ENCODE results near the gene CCDC14. TPM values are rescaled to one million over a fixed set of nuclear protein-coding genes. Genes with fewer than 3 reads are reported as not detected.
A peak's percentile ranks its signal among the peaks of the same experiment; 100 is the strongest.
"Not testable (repeated sequence)": the region's sequence is repeated elsewhere in the genome, so short reads cannot be mapped to it uniquely, and the experiment has no call there.

Gene CCDC14
- total and polyA plus RNA-seq, 12 donors: 5.8 to 18.9 (median 7.2) TPM

DNA sequence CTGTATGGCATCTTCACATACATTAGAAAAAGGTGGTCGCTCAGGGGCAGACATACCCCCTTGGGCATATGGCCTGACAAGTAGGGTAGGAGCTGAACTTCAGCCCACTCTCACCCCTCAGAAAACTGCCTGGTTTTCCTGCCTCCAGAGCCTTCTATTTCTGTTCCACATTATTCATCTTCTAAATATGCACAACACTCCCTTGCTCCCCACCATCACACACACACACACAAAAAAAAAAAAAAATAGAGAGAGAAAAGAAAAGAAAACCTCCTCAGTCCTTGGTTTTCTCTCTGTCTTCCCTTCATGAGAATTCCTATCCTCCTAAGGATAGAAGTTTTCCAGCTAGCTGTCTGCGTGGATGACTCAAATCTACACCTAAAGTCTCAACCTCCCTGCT lies 36.5 kb upstream of the CCDC14 start:
- H3K4me3 ChIP-seq: no peak overlapping the region
- H3K9me3 ChIP-seq: peaks cover 0 to 18% (median 0%) of the 10 kb centered on the region in 11 donors
- H3K36me3 ChIP-seq: no peaks in the 10 kb centered on the region
- H3K27me3 ChIP-seq: peaks cover 0 to 21% (median 0%) of the 10 kb centered on the region in 7 donors
- 75 to 89% methylated on average over 2 of the region's 2 CpGs for WGBS, 2 donors
- intact Hi-C loops (cut with DNase I): no loop called here
- TF ChIP-seq, protein P1, sequence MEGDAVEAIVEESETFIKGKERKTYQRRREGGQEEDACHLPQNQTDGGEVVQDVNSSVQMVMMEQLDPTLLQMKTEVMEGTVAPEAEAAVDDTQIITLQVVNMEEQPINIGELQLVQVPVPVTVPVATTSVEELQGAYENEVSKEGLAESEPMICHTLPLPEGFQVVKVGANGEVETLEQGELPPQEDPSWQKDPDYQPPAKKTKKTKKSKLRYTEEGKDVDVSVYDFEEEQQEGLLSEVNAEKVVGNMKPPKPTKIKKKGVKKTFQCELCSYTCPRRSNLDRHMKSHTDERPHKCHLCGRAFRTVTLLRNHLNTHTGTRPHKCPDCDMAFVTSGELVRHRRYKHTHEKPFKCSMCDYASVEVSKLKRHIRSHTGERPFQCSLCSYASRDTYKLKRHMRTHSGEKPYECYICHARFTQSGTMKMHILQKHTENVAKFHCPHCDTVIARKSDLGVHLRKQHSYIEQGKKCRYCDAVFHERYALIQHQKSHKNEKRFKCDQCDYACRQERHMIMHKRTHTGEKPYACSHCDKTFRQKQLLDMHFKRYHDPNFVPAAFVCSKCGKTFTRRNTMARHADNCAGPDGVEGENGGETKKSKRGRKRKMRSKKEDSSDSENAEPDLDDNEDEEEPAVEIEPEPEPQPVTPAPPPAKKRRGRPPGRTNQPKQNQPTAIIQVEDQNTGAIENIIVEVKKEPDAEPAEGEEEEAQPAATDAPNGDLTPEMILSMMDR (IDR thresholded peaks at IDR 0.05): no peak
- no peak for DNase-seq
- ATAC-seq: no peak
- H3K27ac ChIP-seq: no peak overlapping the region
- peaks cover 0 to 2% (median 0%) of the 10 kb centered on the region in 9 donors for H3K4me1 ChIP-seq

DNA sequence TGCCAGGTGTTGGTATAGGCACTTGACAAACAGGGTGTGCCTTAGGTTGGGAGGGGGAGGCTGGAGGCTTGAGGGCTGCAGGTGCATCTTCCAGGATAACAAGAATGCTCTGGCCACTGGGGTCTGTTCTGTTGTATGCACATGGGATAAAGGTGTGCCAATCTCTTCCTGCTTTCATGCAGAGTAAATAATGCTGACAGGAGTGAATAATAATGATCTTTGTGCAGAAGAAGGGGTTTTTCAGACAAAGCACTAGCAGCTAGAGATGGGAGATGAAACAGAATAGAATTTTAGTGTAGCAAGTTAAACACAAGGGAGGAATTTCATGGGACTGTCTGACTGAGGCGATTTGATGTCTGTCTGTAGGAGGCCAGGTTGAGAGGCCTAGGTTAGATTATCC lies 32.8 kb upstream of the CCDC14 start:
- Histone ChIP-seq H3K4me3 (no peak overlapping the region), H3K27ac (no peak overlapping the region), H3K4me1 (no peaks in the 10 kb centered on the region), H3K36me3 (no peaks in the 10 kb centered on the region), H3K9me3 (peaks cover 0 to 18% (median 0%) of the 10 kb centered on the region in 11 donors), H3K27me3 (peaks cover 0 to 29% (median 0%) of the 10 kb centered on the region in 7 donors)
- DNase-seq: no peak
- no peak for ATAC-seq
- intact Hi-C loops (cut with DNase I): no loop called here
- TF ChIP-seq, protein P1 (IDR thresholded peaks at IDR 0.05): no peak
- 72 to 78% methylated on average over 1 of the region's 1 CpG for WGBS, 2 donors

DNA sequence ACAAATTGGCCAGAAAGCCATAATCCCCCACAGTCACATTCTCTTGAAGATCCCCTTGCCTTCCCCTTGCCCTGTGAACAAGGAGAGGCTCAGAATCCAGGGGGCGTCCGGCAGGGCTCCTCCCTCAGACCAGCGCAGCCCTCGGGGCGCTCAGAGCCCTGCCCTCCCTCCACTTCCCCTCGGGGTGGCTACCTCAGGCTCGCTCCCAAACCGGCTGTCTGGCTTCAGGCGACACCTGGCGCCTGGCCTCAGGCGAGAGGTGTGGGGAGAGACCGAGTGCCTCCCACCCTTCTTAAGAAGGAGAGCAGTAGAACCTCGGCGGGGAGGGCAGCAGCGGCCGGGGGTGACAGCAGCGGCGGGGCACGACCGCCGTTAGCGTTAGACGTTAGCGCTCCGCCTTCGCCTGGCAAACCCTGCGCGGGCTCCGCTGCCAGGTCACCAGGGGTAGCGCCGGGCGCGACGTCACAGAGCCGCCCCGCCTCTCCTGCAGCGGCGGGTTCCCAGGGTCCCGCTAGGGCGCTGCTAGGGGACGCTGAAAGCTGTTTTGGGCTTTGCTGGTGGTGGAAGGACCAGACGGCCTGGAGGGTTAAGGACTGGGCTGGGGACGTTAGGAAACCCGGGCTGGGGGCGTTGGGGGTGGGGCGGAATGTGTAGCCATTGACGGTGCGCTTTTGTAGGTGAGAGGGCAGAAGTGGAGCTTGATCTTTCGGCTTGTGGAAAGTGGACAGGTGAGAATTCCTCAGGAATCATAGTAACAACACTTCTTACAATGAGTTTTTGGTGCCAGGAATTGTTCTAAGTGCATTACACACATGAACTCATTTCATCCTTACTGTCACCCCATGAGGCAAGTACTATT lies 30.9 kb upstream of the CCDC14 start, which contains the start of gene ROPN1:
Gene ROPN1 (minus strand): TSS at position 395 of the 859 bp plus-strand sequence. CDS start 11,643 bp downstream, outside the sequence.
- H3K4me3 ChIP-seq: peak within 1 kb of the TSS in 2 of 10 donors; percentile 21 to 31

DNA sequence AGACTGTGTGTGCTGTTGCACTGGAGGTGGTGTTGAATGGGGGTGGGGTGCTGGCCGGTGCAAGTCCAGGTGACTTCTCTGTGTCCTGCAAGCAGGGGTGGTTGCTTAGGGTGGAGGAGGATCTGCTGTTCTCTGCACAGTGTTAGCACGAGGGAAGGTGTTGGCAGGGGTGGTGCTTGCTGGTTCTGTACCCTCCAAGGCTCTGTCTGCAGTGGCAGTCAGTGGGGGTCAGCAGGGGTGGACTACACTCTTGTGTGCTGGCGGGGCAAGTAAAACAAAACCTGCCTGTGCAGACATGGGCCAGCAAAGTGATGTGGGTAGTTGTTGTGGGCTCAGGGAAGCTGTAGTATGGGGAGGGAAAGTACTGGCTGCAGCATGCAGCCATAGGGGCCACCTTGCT lies 25.4 kb upstream of the CCDC14 start:
- H3K27ac ChIP-seq: no peak overlapping the region
- H3K4me3 ChIP-seq: no peak overlapping the region
- no peak for DNase-seq
- H3K9me3 ChIP-seq: no peaks in the 10 kb centered on the region
- peaks cover 0 to 7% (median 0%) of the 10 kb centered on the region in 9 donors for H3K4me1 ChIP-seq
- TF ChIP-seq, protein P1 (IDR thresholded peaks at IDR 0.05): no peak
- intact Hi-C loops (cut with DNase I): loop anchor here in 2 of 10 donors (10.0 kb wide), 2 partner anchors 252 to 332 kb away; no protein-coding TSS in a partner anchor
- 75 to 80% methylated on average over 3 of the region's 3 CpGs for WGBS, 2 donors
- peak in 1 of 8 donors; percentile 56 for ATAC-seq
- H3K27me3 ChIP-seq: peaks cover 0 to 66% (median 10%) of the 10 kb centered on the region in 7 donors
- H3K36me3 ChIP-seq: no peaks in the 10 kb centered on the region

More for the DNA sequence above, 30.9 kb upstream of the CCDC14 start, which contains the start of gene ROPN1:
- ATAC-seq: peak; percentile 85 to 94 (median 91)
- H3K27me3 ChIP-seq: peaks cover 0 to 40% (median 0%) of the 10 kb centered on the region in 7 donors
- WGBS, 2 donors: 12 to 15% methylated on average over 3 to 4 of the region's 49 CpGs
- DNase-seq; intact Hi-C loops (cut with DNase I); H3K36me3 ChIP-seq; H3K27ac ChIP-seq; H3K4me1 ChIP-seq: not testable (repeated sequence)
- H3K9me3 ChIP-seq: peaks cover 0 to 13% (median 0%) of the 10 kb centered on the region in 11 donors
